Activated CD8-positive, alpha-beta memory T cell treated with anti-CD3 and anti-CD28 coated beads for 36 hours (primary cell): ENCODE results near the gene GPR101. TPM values are rescaled to one million over a fixed set of nuclear protein-coding genes. Genes with fewer than 3 reads are reported as not detected.
"Not testable (repeated sequence)": the region's sequence is repeated elsewhere in the genome, so short reads cannot be mapped to it uniquely, and the experiment has no call there.

ENCODE experiments used
- CTCF ChIA-PET: fragments of 350-600 bp; sonication (Branson Sonifier 250); formaldehyde crosslinking; loops from one replicate; lab custom pipeline; 2021; ENCODE audit warnings: antibody characterized with exemption; lab: Charles Lee
- POLR2A ChIA-PET: fragments of 350-600 bp; sonication (Branson Sonifier 250); formaldehyde crosslinking; loops from one replicate; lab custom pipeline; 2021; ENCODE audit warnings: antibody characterized with exemption; lab: Charles Lee
- total RNA-seq, 2 experiments: library from RNA; stranded (reverse); gene quantifications; one replicate each; pipeline ENCODE4 v1.2.3, GENCODE V29; 2021

The GPR101 gene
- total RNA-seq, 2 experiments from 2014 or later, result not detected

- ChIA-PET POLR2A (no interaction called here), CTCF (interaction anchor here (0.9 kb wide), 1 partner anchor 21 kb away, joined by 4 read pairs; no protein-coding TSS in a partner anchor)
Measured at GRCh38 chrX:137031517-137032340, 2.1 kb downstream of the GPR101 start.

- ChIA-PET CTCF (no interaction called here), POLR2A (no interaction called here)
Measured at GRCh38 chrX:137031039-137031438, 2.8 kb downstream of the GPR101 start.

- CTCF ChIA-PET, result no interaction called here
- POLR2A ChIA-PET, result no interaction called here
Measured at GRCh38 chrX:137028699-137029098, 5.1 kb downstream of the GPR101 start.

GRCh38 chrX:137025930-137026329, 7.9 kb downstream of the GPR101 start:
- POLR2A ChIA-PET, result no interaction called here
- CTCF ChIA-PET, result no interaction called here

GRCh38 chrX:137000236-137000635, 33.6 kb downstream of the GPR101 start:
- CTCF ChIA-PET, result not testable (repeated sequence)

GRCh38 chrX:136999024-136999423, 34.8 kb downstream of the GPR101 start:
- POLR2A ChIA-PET, result no interaction called here
- CTCF ChIA-PET, result no interaction called here

More at GRCh38 chrX:137000236-137000635, 33.6 kb downstream of the GPR101 start:
- POLR2A ChIA-PET, result not testable (repeated sequence)

Other genes starting within 250 kb of the GPR101 start
- gene RBMX, start 153.3 kb downstream of the GPR101 start, total RNA-seq, result 100 to 1,000 TPM; 321 to 324 TPM